ENCODE measurements around the gene AMPH. TPM values are rescaled to one million over a fixed set of nuclear protein-coding genes. Genes with fewer than 3 reads are reported as not detected.

Gene AMPH
- total RNA-seq, 4 donors from 2014 or later: 2.3 to 14.7 (median 7.2) TPM

GRCh38 chr7:38382684-38383083 lies 248.5 kb downstream of the AMPH start:
- no peak overlapping the region for H3K27ac ChIP-seq
- no peaks in the 10 kb centered on the region for H3K4me1 ChIP-seq
- ATAC-seq: no peak
- no peaks in the 10 kb centered on the region for H3K27me3 ChIP-seq
- WGBS, 2 donors (ENCODE audit: low coverage in 1 of 2): 57 to 76% methylated on average over 2 of the region's 2 CpGs
- H3K36me3 ChIP-seq: peaks cover 0 to 5% of the 10 kb centered on the region in 2 donors
- H3K9me3 ChIP-seq: no peaks in the 10 kb centered on the region
- no peak overlapping the region for H3K4me3 ChIP-seq
- TF ChIP-seq CTCF (IDR thresholded peaks at IDR 0.05): no peak
- TF ChIP-seq POLR2A (IDR thresholded peaks at IDR 0.05): no peak
- TF ChIP-seq POLR2AphosphoS5 (IDR thresholded peaks at IDR 0.05): no peak
- TF ChIP-seq EP300 (IDR thresholded peaks at IDR 0.05): no peak

GRCh38 chr7:38375453-38375852 lies 255.7 kb downstream of the AMPH start:
- Histone ChIP-seq H3K9me3 (no peaks in the 10 kb centered on the region), H3K27me3 (no peaks in the 10 kb centered on the region), H3K4me1 (no peaks in the 10 kb centered on the region), H3K36me3 (no peaks in the 10 kb centered on the region), H3K4me3 (no peak overlapping the region), H3K27ac (no peak overlapping the region)
- ATAC-seq: no peak
- TF ChIP-seq POLR2A (IDR thresholded peaks at IDR 0.05) (no peak), CTCF (IDR thresholded peaks at IDR 0.05) (no peak), POLR2AphosphoS5 (IDR thresholded peaks at IDR 0.05) (no peak), EP300 (IDR thresholded peaks at IDR 0.05) (no peak)
- WGBS, 2 donors (ENCODE audit: low coverage in 1 of 2): 62% methylated on average over 4 of the region's 4 CpGs; no CpG with 5 or more reads in 1 of the 2 donors

- TF ChIP-seq POLR2AphosphoS5 (IDR thresholded peaks at IDR 0.05) (no peak), CTCF (IDR thresholded peaks at IDR 0.05) (peak in 3 of 4 experiments; percentile 22 to 57 (median 43)), POLR2A (IDR thresholded peaks at IDR 0.05) (no peak), EP300 (IDR thresholded peaks at IDR 0.05) (no peak)
- no peak for ATAC-seq
- no peak overlapping the region for H3K27ac ChIP-seq
- no peaks in the 10 kb centered on the region for H3K9me3 ChIP-seq
- H3K36me3 ChIP-seq: no peaks in the 10 kb centered on the region
- H3K4me3 ChIP-seq: no peak overlapping the region
- H3K27me3 ChIP-seq: no peaks in the 10 kb centered on the region
- H3K4me1 ChIP-seq: peaks cover 0 to 5% (median 0%) of the 10 kb centered on the region in 3 donors
- WGBS, 2 donors (ENCODE audit: low coverage in 1 of 2): 28 to 31% methylated on average over 6 of the region's 6 CpGs
Measured at GRCh38 chr7:38374507-38374906, 256.7 kb downstream of the AMPH start.

GRCh38 chr7:38373155-38373554 lies 258.0 kb downstream of the AMPH start:
- 93% methylated on average over 5 of the region's 8 CpGs; no CpG with 5 or more reads in 1 of the 2 donors for WGBS, 2 donors (ENCODE audit: low coverage in 1 of 2)
- TF ChIP-seq EP300 (IDR thresholded peaks at IDR 0.05) (no peak), POLR2AphosphoS5 (IDR thresholded peaks at IDR 0.05) (no peak), CTCF (IDR thresholded peaks at IDR 0.05) (no peak), POLR2A (IDR thresholded peaks at IDR 0.05) (no peak)
- Histone ChIP-seq H3K36me3 (no peaks in the 10 kb centered on the region), H3K27ac (no peak overlapping the region), H3K9me3 (no peaks in the 10 kb centered on the region), H3K4me3 (no peak overlapping the region), H3K4me1 (peaks cover 0 to 5% (median 0%) of the 10 kb centered on the region in 3 donors), H3K27me3 (no peaks in the 10 kb centered on the region)
- ATAC-seq: no peak

- Histone ChIP-seq H3K4me1 (peaks cover 0 to 5% (median 0%) of the 10 kb centered on the region in 3 donors), H3K27ac (no peak overlapping the region), H3K4me3 (no peak overlapping the region), H3K9me3 (no peaks in the 10 kb centered on the region), H3K27me3 (no peaks in the 10 kb centered on the region), H3K36me3 (no peaks in the 10 kb centered on the region)
- ATAC-seq: no peak
- TF ChIP-seq POLR2A (IDR thresholded peaks at IDR 0.05) (no peak), CTCF (IDR thresholded peaks at IDR 0.05) (no peak), EP300 (IDR thresholded peaks at IDR 0.05) (no peak), POLR2AphosphoS5 (IDR thresholded peaks at IDR 0.05) (no peak)
- WGBS, 2 donors (ENCODE audit: low coverage in 1 of 2): 100% methylated on average over 1 to 2 of the region's 7 CpGs
Measured at GRCh38 chr7:38372290-38372689, 258.9 kb downstream of the AMPH start.

Data from gastroesophageal sphincter (tissue), 4 donors.